K562 (cell line): ENCODE data around the gene OR14A16. TPM values are rescaled to one million over a fixed set of nuclear protein-coding genes. Genes with fewer than 3 reads are reported as not detected.

ENCODE experiments used
- BRF1 ChIP-seq: IDR thresholded peaks from 3 replicates; pipeline ENCODE4 v1.6.1; 2011; ENCODE audit warnings: borderline replicate concordance, mild to moderate bottlenecking; ENCODE audit not compliant: insufficient read length; ENCODE audit errors: extremely low read depth
- CC2D1A ChIP-seq: fragments of 450-650 bp; IDR thresholded peaks from 2 replicates; pipeline ENCODE4 v1.6.1; 2017; ENCODE audit warnings: mild to moderate bottlenecking
- E2F4 ChIP-seq: sonication (generic); formaldehyde crosslinking; IDR thresholded peaks from 2 replicates; pipeline ENCODE4 v1.8.0; 2022; ENCODE audit warnings: mild to moderate bottlenecking, low read depth, missing genetic modification reagents
- HSF4 ChIP-seq: fragments of 250-450 bp; sonication (Bioruptor Pico); IDR thresholded peaks from 2 replicates; pipeline ENCODE4 v2.1.2; 2022; ENCODE audit warnings: mild to moderate bottlenecking, moderate library complexity, borderline replicate concordance
- IRF2 ChIP-seq: sonication (generic); formaldehyde crosslinking; IDR thresholded peaks from 2 replicates; pipeline ENCODE4 v1.8.1; 2022; ENCODE audit warnings: mild to moderate bottlenecking, missing genetic modification reagents
- NONO ChIP-seq, 2 experiments: fragments of 200-400 bp in 1 of 2; fragments of 450-650 bp in 1 of 2; formaldehyde crosslinking in 1 of 2; IDR thresholded peaks; 2 replicates each; pipeline ENCODE4 v1.6.1; 2017; ENCODE audit warnings: low read depth in 2 of 2, mild to moderate bottlenecking in 2 of 2, moderate library complexity in 2 of 2, low read length in 1 of 2
- PPARD ChIP-seq: fragments of 250-450 bp; sonication (Bioruptor Pico); IDR thresholded peaks from 2 replicates; pipeline ENCODE4 v1.8.0; 2022; ENCODE audit warnings: inconsistent platforms, mild to moderate bottlenecking, moderate library complexity
- PYGO2 ChIP-seq: fragments of 450-650 bp; IDR thresholded peaks from 2 replicates; pipeline ENCODE4 v1.6.1; 2016; ENCODE audit warnings: mild to moderate bottlenecking, missing genetic modification characterization, moderate library complexity, missing compliant biosample characterization
- RBM22 ChIP-seq: fragments of 200-400 bp; formaldehyde crosslinking; IDR thresholded peaks from 2 replicates; pipeline ENCODE4 v1.6.1; 2018; ENCODE audit warnings: low read length, low read depth; ENCODE audit not compliant: poor library complexity, severe bottlenecking
- RERE ChIP-seq: sonication (generic); formaldehyde crosslinking; IDR thresholded peaks from 2 replicates; pipeline ENCODE4 v1.8.0; 2023; ENCODE audit warnings: missing genetic modification reagents, mild to moderate bottlenecking, borderline replicate concordance
- RFX1 ChIP-seq: fragments of 450-650 bp; IDR thresholded peaks from 2 replicates; pipeline ENCODE4 v1.6.1; 2016; ENCODE audit warnings: mild to moderate bottlenecking, moderate library complexity
- RFX7 ChIP-seq: fragments of 250-450 bp; sonication (Bioruptor Pico); IDR thresholded peaks from 2 replicates; pipeline ENCODE4 v1.5.1; 2021; ENCODE audit warnings: mild to moderate bottlenecking
- RUNX1 ChIP-seq: sonication (generic); IDR thresholded peaks from 2 replicates; pipeline ENCODE4 v1.6.1; 2016; ENCODE audit warnings: antibody characterized with exemption, low read depth
- U2AF2 ChIP-seq: fragments of 200-400 bp; formaldehyde crosslinking; optimal IDR thresholded peaks from 2 replicates; pipeline ENCODE3; 2017; ENCODE audit warnings: low read depth, mild to moderate bottlenecking, low read length
- ZBTB7A ChIP-seq: IDR thresholded peaks from 2 replicates; pipeline ENCODE4 v1.6.1; 2011; ENCODE audit warnings: low read depth, mild to moderate bottlenecking, low read length, moderate library complexity, borderline replicate concordance; ENCODE audit not compliant: control insufficient read depth
- ZNF253 ChIP-seq: fragments of 250-450 bp; sonication (Bioruptor Pico); conservative IDR thresholded peaks from 2 replicates; pipeline ENCODE4 v1.6.1; 2021; ENCODE audit warnings: mild to moderate bottlenecking
- ZNF639 ChIP-seq, 2 experiments: fragments of 200-800 bp in 1 of 2; sonication (Bioruptor generic) in 1 of 2; sonication (generic) in 1 of 2; formaldehyde crosslinking in 1 of 2; IDR thresholded peaks in 1 of 2; conservative IDR thresholded peaks in 1 of 2; 2 replicates each; pipeline versions ENCODE4 v1.5.0 to v1.6.1; 2016 to 2020; ENCODE audit warnings: missing compliant biosample characterization in 1 of 2, missing genetic modification characterization in 1 of 2, missing genetic modification reagents in 1 of 2
- ZNF830 ChIP-seq: fragments of 250-450 bp; sonication (Bioruptor Pico); IDR thresholded peaks from 2 replicates; pipeline ENCODE4 v1.5.0; 2021; ENCODE audit warnings: mild to moderate bottlenecking
- ZSCAN32 ChIP-seq: fragments of 450-650 bp; formaldehyde crosslinking; IDR thresholded peaks from 2 replicates; pipeline ENCODE4 v1.4.0; 2020; ENCODE audit warnings: mild to moderate bottlenecking, moderate library complexity
- polyA plus RNA-seq, 8 experiments: library from polyadenylated mRNA; depleted of rRNA in 4 of 8; stranded (reverse) in 5 of 8; unstranded in 3 of 8; fragments of >200 nt; fragmentation: Nextera tagmentation in 2 of 8; fragmentation: Illumina TruSeq in 1 of 8; extraction: Ambion mirVana in 2 of 8; extraction: Trizol in 1 of 8; gene quantifications; 2 replicates each; pipeline versions ENCODE4 v1.2.1 to v1.2.3, GENCODE V29; 2011 to 2014; ENCODE audit warnings: inconsistent platforms in 1 of 8, missing spikeins in 1 of 8
- total RNA-seq, 7 experiments: library from RNA; depleted of rRNA in 6 of 7; stranded (reverse); fragments of >200 nt in 6 of 7; fragmentation: Illumina TruSeq in 2 of 7; extraction: Trizol in 2 of 7; gene quantifications; 2 replicates each; pipeline versions ENCODE4 v1.2.1 to v1.2.3, GENCODE V29; 2011 to 2021; ENCODE audit warnings: low replicate concordance in 1 of 7

The OR14A16 gene
- total and polyA plus RNA-seq, 9 of the 15 experiments (the other 6 are each of a cell fraction or from before 2014, with no cell fraction given) = not detected

GRCh38 chr1:247857069-247857984 lies 33.4 kb upstream of the OR14A16 start, which contains the start of gene TRIM58 (continued):
- TF ChIP-seq ZSCAN32 (CRISPR knock-in tag) = no peak; the same call in 1 of the 2 replicates
- 0 out of 2 replicates have a peak, but pooled peaks have one; percentile 43 for TF ChIP-seq ZNF830 (CRISPR knock-in tag)
- peak; percentile 83; the same call in 1 of the 2 replicates for TF ChIP-seq RERE (CRISPR knock-in tag)
- TF ChIP-seq PPARD (CRISPR knock-in tag) = no peak
- TF ChIP-seq ZBTB7A = peak; percentile 90
- no peak for TF ChIP-seq E2F4
- TF ChIP-seq ZNF639 (CRISPR knock-in tag; conservative IDR thresholded peaks at IDR 0.05 in 1 of 2, IDR thresholded peaks at IDR 0.05 in 1 of 2) = peak in 1 of 2 experiments; percentile 90; a peak in 2 of 4 replicates
- no peak for TF ChIP-seq HSF4 (CRISPR knock-in tag)
- no peak for TF ChIP-seq PYGO2 (tag)
- peak; percentile 36 for TF ChIP-seq RBM22
- no peak for TF ChIP-seq CC2D1A
- no peak for TF ChIP-seq RUNX1
- TF ChIP-seq RFX1 = no peak
- no peak for TF ChIP-seq IRF2 (CRISPR knock-in tag)
- peak; percentile 87 to 93; a peak in 3 of 4 replicates for TF ChIP-seq NONO (IDR thresholded peaks at IDR 0.05; ENCODE audit: low read depth in 2 of 2, low read length in 1 of 2)
- no peak for TF ChIP-seq U2AF2
- no peak for TF ChIP-seq BRF1
- TF ChIP-seq ZNF253 (CRISPR knock-in tag) = no peak
- no peak for TF ChIP-seq RFX7 (CRISPR knock-in tag)
